HG03442 (cell line): ENCODE measurements around the gene ZBTB46.

Experiments
- ATAC-seq: cut with Tn5 transposase; IDR thresholded peaks from one replicate; pipeline ENCODE4 v1.9.1; 2021; ENCODE audit warnings: mild to moderate bottlenecking, moderate library complexity; ENCODE audit not compliant: unreplicated experiment

The ZBTB46 gene

GRCh38 chr20:63768591-63769515 is 62.2 kb downstream of the ZBTB46 start:
- ATAC-seq, result no peak

DNA sequence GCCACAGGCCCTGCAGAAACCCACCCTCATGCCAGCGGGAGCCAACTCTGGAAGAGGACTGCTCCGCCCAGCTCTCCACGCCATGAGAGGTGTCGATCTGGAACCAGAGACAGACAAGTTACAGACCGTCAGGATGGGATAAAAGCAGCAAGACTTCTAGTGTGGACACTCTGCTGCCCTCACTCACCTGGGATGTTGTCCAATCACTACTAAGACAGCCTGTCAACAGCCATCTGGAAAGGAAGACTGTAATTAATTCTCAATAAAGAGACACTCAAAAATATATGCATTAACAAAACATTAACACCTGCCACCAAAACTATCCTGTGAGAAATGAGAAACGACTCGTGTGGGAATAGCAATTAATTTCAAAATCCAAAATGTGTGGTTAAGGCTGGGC is 63.2 kb downstream of the ZBTB46 start:
- no peak for ATAC-seq

GRCh38 chr20:63767456-63767855 is 63.6 kb downstream of the ZBTB46 start:
- no peak for ATAC-seq

GRCh38 chr20:63766695-63767426 is 64.2 kb downstream of the ZBTB46 start:
- ATAC-seq, result no peak

DNA sequence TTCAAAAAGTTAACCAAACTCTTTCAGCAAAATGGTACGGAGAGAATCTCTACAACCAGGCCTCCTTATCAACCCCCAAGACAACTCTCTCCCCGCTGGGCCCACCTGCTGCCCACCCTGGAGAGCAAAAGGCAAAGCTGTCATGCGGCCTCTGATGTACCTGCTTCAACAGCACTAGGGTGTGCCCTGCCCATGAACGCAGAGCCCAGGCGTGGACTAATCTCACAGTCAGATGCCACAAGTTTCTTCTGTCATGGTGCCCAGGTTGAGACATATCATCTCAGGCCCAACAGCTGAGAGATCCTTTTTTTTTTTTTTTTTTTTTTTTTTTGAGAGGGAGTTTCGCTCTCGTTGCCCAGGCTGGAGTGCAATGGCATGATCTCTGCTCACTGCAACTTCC is 65.2 kb downstream of the ZBTB46 start:
- no peak for ATAC-seq

DNA sequence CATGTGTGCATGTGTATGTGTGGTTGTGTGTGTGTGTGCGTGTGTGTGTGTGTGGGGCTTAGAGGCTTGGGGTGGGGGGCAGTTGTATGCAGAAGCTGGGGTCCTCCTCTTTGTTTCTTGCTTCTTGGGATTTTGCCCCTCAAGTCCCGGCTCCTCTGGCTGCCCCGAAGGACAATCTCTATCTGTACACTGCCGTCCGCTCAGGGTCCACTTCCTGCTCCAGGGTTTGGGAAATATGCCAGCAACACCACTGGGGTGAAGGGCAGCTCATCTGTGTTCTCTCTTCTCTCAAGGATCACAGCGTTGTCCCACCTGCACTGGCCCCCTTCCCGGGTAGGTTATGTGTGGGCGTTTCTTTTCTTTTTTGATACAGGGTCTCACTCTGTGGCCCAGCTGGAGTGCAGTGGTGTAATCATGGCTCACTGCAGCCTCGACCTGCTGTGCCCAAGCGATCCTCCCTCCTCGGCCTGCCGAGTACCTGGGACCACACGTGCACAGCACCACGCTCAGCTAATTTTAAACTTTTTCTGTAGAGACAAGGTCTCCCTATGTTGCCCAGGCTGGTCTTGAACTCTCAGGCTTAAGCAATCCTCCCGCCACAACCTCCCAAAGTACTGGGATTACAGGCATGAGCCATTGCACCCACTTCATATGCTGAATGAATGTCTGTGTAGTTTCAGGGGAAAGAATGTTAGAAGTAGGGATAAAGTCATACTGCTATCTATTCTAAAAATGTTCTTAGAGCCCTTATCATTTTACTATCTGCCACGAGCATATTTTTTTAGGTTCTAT is 65.8 kb downstream of the ZBTB46 start:
- no peak for ATAC-seq

- ATAC-seq, result no peak
Observed at GRCh38 chr20:63759377-63759901, 71.6 kb downstream of the ZBTB46 start.

DNA sequence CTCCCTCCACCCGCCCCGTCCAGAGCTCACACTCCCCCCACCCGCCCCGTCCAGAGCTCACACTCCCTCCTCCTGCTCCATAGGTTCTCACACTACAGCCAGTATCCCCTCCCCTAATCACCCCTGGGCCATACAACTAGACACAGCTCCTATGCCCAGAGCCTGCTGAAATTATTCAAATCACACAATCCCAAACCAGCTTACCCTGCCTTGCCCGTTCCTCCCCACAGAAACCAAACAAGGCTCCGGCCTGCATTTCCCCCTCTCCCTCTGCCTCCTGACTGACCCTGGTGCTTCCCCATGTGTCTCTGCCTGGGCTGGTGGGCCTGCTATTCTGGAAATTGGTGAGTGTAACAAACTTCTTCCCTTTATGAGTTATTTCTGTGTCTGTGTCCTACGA is 72.9 kb downstream of the ZBTB46 start:
- no peak for ATAC-seq

GRCh38 chr20:63756648-63756991 is 74.4 kb downstream of the ZBTB46 start:
- no peak for ATAC-seq

DNA sequence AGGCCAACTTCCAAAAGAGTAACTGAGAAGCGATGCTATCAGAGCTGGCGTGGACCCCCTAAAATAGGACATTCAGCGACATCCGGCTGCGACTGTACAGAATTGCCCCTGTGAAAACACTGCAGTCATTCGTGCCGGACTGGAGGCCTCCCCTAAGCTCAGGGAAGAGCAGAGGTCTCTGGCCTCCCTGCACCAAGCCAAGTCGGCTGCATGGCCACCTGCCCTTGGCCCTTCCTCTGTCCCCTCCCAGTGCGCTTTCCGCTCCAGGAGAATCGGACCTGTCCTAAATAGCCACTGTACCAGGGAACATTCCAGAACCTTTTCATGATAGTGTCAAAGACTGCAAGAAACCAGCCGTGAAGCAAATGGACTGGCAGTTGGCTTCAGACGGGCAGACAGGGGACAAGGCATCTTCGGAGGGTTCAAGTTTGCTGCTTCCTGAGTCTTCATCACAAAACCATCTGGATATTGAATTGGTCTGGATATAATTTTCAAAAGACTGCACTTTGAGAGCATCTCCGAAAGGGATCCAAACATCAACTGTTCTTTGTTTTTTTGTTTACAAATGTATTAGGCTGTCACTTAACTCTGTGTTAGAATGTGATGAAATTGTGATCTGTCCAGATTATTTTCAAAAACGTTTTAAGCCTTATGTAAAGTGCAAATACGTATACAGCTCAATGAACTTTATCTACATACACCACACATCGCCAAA is 75.0 kb downstream of the ZBTB46 start:
- no peak for ATAC-seq

- no peak for ATAC-seq
Observed at GRCh38 chr20:63754008-63754407, 77.1 kb downstream of the ZBTB46 start.

DNA sequence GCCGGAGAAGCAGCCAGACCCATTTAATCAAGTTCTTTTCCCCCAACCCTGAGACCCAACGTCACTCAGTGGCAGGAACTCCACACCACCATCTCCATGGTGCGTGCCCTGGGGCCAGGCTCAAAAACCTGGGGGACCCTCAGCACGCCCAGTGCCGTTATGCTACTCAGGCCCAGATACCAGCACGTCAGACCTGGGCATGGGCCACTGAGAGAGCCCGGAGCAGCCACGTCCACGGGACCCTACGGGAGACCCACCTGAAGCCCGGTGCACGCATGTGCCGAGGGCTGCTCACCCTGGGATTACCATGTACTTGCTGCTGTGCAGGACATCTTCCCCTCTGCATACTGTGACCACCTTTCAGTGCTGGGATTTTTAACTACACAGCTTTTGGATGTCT is 77.7 kb downstream of the ZBTB46 start:
- ATAC-seq, result no peak

DNA sequence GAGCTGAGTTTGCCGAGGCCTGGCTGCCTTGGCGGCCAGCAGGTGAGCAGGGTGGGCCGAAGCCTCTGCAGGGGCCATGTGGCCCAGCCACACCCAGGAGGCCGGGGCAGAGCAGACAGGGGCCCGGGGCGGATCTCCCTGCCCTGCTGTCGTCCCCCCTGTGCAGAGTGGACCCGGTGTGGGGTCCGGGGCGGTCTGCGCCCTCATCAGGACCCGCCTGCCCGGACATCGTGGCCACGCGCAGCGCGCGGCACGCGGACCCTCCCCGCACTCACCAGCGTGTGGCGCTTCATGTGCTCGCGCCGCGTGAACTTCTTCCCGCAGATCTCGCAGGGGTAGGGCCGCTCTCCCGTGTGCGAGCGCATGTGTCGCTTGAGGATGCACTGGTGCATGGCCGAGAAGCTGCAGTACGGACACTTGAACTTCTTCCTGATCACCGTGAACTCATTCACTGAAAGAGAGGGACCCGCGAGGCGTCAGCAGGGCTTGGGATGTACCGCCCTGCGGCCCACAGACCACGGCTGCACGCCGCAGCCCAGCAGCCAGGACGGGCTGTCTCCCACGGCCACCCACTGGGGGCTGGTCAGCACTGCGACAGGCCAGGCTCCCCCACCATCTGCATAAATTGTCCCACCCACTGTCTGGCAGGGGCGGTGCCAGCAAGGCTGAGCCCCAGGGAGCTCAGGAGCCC is 78.5 kb downstream of the ZBTB46 start:
- ATAC-seq, result no peak

- no peak for ATAC-seq
Observed at GRCh38 chr20:63751471-63752271, 79.4 kb downstream of the ZBTB46 start.

- ATAC-seq, result no peak
Observed at GRCh38 chr20:63750807-63751470, 80.1 kb downstream of the ZBTB46 start.

DNA sequence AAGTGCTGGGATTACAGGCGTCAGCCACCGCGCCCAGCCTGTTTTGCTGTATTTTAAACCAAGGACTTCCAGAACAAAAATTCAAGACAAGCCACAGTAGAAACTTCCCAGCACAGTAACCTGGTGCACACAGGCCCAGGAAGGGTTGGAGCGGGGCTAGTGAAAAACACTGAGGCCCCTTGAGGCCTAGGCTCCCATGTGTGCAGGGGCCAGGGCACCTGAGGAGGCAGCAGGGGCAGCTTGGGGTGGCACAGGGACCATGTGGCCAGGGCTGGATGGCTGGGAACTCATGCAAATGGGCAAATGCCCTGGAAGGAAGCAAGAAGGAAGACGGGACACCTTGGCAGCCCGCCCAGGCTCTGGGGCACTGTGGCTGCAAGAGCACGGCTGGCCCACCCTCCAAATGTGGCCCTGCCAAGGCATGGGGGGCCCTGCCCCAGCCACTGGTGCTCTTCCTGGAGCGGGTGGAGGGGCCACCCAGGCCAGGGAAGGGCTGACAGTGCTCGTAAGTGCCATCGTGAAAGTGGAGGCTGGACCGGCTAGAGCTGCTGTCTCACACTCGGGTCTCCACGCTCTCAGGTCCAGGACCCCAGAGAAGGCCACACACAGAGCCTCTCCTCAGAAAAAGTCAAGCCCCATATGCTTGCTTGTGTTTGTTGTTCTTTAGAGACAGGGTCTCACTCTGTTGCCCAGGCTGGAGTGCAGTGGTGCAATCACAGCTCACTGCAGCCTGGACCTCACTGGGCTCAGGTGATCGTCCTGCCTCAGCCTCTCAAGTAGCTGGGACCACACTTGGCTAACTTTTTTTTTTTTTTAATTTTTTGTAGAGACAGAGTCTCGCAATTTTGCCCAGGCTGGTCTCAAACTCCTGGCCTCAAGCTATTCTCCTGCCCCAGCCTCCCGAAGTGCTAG is 81.2 kb downstream of the ZBTB46 start:
- ATAC-seq, result no peak

- no peak for ATAC-seq
Observed at GRCh38 chr20:63748934-63749270, 82.2 kb downstream of the ZBTB46 start.
